ENCODE results near the gene PSMB1. TPM values are rescaled to one million over a fixed set of nuclear protein-coding genes. Genes with fewer than 3 reads are reported as not detected.

The PSMB1 gene
- total RNA-seq, 4 donors from 2014 or later, result 213 to 271 (median 237) TPM

GRCh38 chr6:170537329-170537728 is 15.8 kb downstream of the PSMB1 start:
- no peaks in the 10 kb centered on the region for H3K27me3 ChIP-seq
- ATAC-seq, result no peak
- H3K4me1 ChIP-seq, result peaks cover 0 to 12% (median 0%) of the 10 kb centered on the region in 3 donors
- WGBS, 2 donors (ENCODE audit: low coverage in 1 of 2), result 79 to 83% methylated on average over 3 to 4 of the region's 4 CpGs
- H3K36me3 ChIP-seq, result peaks cover 14 to 98% of the 10 kb centered on the region in 2 donors
- H3K4me3 ChIP-seq, result no peak overlapping the region
- H3K27ac ChIP-seq, result no peak overlapping the region
- TF ChIP-seq POLR2AphosphoS5 (IDR thresholded peaks at IDR 0.05) (no peak), EP300 (IDR thresholded peaks at IDR 0.05) (no peak), CTCF (IDR thresholded peaks at IDR 0.05) (no peak), POLR2A (IDR thresholded peaks at IDR 0.05) (no peak)
- H3K9me3 ChIP-seq, result no peaks in the 10 kb centered on the region

- WGBS, 2 donors (ENCODE audit: low coverage in 1 of 2), result 69 to 82% methylated on average over 5 of the region's 5 CpGs
- Histone ChIP-seq H3K27me3 (no peaks in the 10 kb centered on the region), H3K36me3 (peaks cover 13 to 97% of the 10 kb centered on the region in 2 donors), H3K4me3 (no peak overlapping the region), H3K4me1 (peaks cover 0 to 12% (median 0%) of the 10 kb centered on the region in 3 donors), H3K27ac (no peak overlapping the region), H3K9me3 (no peaks in the 10 kb centered on the region)
- TF ChIP-seq POLR2AphosphoS5 (IDR thresholded peaks at IDR 0.05) (no peak), CTCF (IDR thresholded peaks at IDR 0.05) (no peak), POLR2A (IDR thresholded peaks at IDR 0.05) (no peak), EP300 (IDR thresholded peaks at IDR 0.05) (no peak)
- no peak for ATAC-seq
Observed at GRCh38 chr6:170536671-170537070, 16.4 kb downstream of the PSMB1 start.

- no peak for ATAC-seq
- 88 to 92% methylated on average over 4 to 5 of the region's 5 CpGs for WGBS, 2 donors (ENCODE audit: low coverage in 1 of 2)
- Histone ChIP-seq H3K4me1 (peaks cover 0 to 10% (median 0%) of the 10 kb centered on the region in 3 donors), H3K9me3 (no peaks in the 10 kb centered on the region), H3K27me3 (no peaks in the 10 kb centered on the region), H3K36me3 (peaks cover 10 to 85% of the 10 kb centered on the region in 2 donors), H3K4me3 (no peak overlapping the region), H3K27ac (no peak overlapping the region)
- no peak for TF ChIP-seq EP300 (IDR thresholded peaks at IDR 0.05)
- no peak for TF ChIP-seq POLR2AphosphoS5 (IDR thresholded peaks at IDR 0.05)
- no peak for TF ChIP-seq CTCF (IDR thresholded peaks at IDR 0.05)
- no peak for TF ChIP-seq POLR2A (IDR thresholded peaks at IDR 0.05)
Observed at GRCh38 chr6:170535004-170535403, 18.1 kb downstream of the PSMB1 start.

DNA sequence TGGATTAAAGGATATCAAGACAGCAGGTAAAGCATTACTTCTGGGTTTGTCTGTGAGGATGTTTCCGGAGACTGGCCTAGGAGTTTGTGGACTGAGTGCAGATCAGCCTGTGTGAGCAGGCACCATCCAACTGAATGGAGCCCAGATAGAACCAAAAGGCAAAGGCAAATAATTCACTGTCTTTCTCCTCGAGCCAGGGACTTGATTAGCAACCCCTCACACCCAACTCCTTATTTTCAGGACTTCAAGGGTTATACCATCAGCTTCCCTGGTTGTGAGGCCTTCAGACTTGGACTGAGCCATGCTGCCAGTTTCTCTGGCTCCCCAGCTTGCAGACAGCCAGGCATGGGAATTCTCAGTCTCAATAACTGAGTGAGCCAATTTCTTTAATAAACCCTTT is 19.3 kb downstream of the PSMB1 start:
- H3K27me3 ChIP-seq, result no peaks in the 10 kb centered on the region
- TF ChIP-seq POLR2AphosphoS5 (IDR thresholded peaks at IDR 0.05) (no peak), CTCF (IDR thresholded peaks at IDR 0.05) (no peak), EP300 (IDR thresholded peaks at IDR 0.05) (no peak), POLR2A (IDR thresholded peaks at IDR 0.05) (no peak)
- no peak overlapping the region for H3K27ac ChIP-seq
- H3K4me1 ChIP-seq, result peaks cover 0 to 15% (median 0%) of the 10 kb centered on the region in 3 donors
- no peaks in the 10 kb centered on the region for H3K9me3 ChIP-seq
- H3K4me3 ChIP-seq, result no peak overlapping the region
- 62 to 100% methylated on average over 2 of the region's 2 CpGs for WGBS, 2 donors (ENCODE audit: low coverage in 1 of 2)
- peaks cover 10 to 72% of the 10 kb centered on the region in 2 donors for H3K36me3 ChIP-seq
- ATAC-seq, result no peak

DNA sequence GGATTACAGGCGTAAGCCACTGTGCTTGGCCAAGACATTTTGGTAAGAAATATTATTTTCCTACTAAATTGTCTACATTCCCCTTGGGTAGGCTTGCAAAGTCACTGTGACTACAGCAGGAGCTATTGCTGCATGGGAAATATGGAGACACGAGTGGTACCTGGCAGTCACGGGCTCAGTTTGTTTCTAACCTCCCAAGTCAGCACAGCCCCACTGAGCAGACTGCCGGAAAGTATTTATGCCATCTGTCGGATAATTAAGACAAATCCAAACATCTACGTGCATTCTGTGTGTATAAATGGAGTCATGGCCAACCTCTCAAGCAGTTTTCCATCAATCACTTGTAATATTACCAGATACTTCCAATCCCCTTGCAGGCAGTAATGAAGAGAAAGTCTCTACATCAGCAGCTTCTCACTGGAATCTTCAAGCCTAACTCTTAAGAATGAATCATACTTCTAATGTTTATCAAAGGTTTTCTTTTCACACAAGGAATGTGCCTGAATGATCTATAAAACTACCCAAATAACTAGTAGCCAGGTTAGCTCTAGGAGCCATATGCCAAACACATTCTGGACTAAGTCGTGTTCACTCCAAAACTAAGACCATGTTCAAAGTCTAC is 20.1 kb downstream of the PSMB1 start:
- TF ChIP-seq CTCF (IDR thresholded peaks at IDR 0.05) (no peak), EP300 (IDR thresholded peaks at IDR 0.05) (no peak), POLR2AphosphoS5 (IDR thresholded peaks at IDR 0.05) (no peak), POLR2A (IDR thresholded peaks at IDR 0.05) (no peak)
- ATAC-seq, result peak; percentile 53
- H3K27ac ChIP-seq, result no peak overlapping the region
- H3K9me3 ChIP-seq, result no peaks in the 10 kb centered on the region
- peaks cover 0 to 15% (median 0%) of the 10 kb centered on the region in 3 donors for H3K4me1 ChIP-seq
- H3K27me3 ChIP-seq, result no peaks in the 10 kb centered on the region
- no peak overlapping the region for H3K4me3 ChIP-seq
- H3K36me3 ChIP-seq, result peaks cover 10 to 64% of the 10 kb centered on the region in 2 donors
- WGBS, 2 donors (ENCODE audit: low coverage in 1 of 2), result 39 to 43% methylated on average over 4 to 7 of the region's 7 CpGs
